Measurements from ENCODE around the gene ACTN3. TPM values are rescaled to one million over a fixed set of nuclear protein-coding genes. Genes with fewer than 3 reads are reported as not detected.

The ACTN3 gene
- polyA plus RNA-seq, 2 of the 4 experiments (the other 2 are of a cell fraction) = not detected

- TF ChIP-seq HEYL (CRISPR knock-in tag; IDR thresholded peaks at IDR 0.05) (no peak), BHLHE40 (IDR thresholded peaks at IDR 0.05; ENCODE audit: low read depth, low read length) (no peak), TFCP2L1 (CRISPR knock-in tag; IDR thresholded peaks at IDR 0.05) (no peak), ESRRA (IDR thresholded peaks at IDR 0.05; ENCODE audit: borderline replicate concordance, low read length) (no peak), GATA3 (IDR thresholded peaks at IDR 0.05; ENCODE audit: borderline replicate concordance) (no peak), PHF8 (IDR thresholded peaks at IDR 0.05; ENCODE audit: borderline replicate concordance, low read depth) (no peak), NPAS2 (CRISPR knock-in tag; IDR thresholded peaks at IDR 0.05; ENCODE audit: borderline replicate concordance) (no peak)
- TF ChIP-seq, protein P1, sequence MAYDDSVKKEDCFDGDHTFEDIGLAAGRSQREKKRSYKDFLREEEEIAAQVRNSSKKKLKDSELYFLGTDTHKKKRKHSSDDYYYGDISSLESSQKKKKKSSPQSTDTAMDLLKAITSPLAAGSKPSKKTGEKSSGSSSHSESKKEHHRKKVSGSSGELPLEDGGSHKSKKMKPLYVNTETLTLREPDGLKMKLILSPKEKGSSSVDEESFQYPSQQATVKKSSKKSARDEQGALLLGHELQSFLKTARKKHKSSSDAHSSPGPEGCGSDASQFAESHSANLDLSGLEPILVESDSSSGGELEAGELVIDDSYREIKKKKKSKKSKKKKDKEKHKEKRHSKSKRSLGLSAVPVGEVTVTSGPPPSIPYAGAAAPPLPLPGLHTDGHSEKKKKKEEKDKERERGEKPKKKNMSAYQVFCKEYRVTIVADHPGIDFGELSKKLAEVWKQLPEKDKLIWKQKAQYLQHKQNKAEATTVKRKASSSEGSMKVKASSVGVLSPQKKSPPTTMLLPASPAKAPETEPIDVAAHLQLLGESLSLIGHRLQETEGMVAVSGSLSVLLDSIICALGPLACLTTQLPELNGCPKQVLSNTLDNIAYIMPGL (CRISPR knock-in tag; IDR thresholded peaks at IDR 0.05; ENCODE audit: borderline replicate concordance) = no peak
Observed at GRCh38 chr11:66589996-66590675, 43.4 kb downstream of the ACTN3 start (continued).

DNA sequence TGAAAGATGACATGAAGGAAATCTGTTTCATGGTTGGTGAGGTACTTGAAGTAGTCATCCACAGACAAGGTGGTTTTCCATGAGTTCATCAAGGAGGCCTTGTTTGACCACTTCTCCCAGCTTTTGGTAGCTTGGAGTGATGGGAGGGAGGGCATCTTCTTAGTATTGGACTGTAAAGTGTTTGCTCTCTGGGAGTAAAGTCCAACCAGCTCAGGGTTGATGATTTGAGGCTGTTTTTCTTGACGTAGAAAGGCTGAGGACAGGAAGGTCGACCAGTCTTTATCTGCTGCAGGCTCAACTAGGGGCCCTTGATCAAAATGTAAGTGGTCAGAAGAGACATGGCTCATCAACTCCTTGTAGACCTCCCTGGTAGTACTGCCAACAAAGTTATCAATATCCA is 44.5 kb downstream of the ACTN3 start:
- Histone ChIP-seq H3K27ac (no peak overlapping the region), H3K4me1 (peaks cover 9% of the 10 kb centered on the region; the same call in 2 of the 3 replicates), H3K4me3 (no peak overlapping the region), H3K4me2 (no peak overlapping the region), H3K9me3 (no peaks in the 10 kb centered on the region; the same call in 2 of the 3 replicates)
- DNase-seq (ENCODE audit: low read depth in 1 of 2, low spot score in 1 of 2) = no peak
- ChIA-PET POLR2A (interaction anchor here (2.5 kb wide), 1 partner anchor 26 kb away, joined by 26 read pairs; the partner anchor contains the start of gene RBM14), CTCF (interaction anchor here (0.8 to 9.5 kb wide), 14 partner anchors 10 to 205 kb away, joined by 3 to 89 read pairs (median 4); partner anchors contain the start of genes CTSF, RBM14 and RBM4B)
- TF ChIP-seq ELK1 (IDR thresholded peaks at IDR 0.05; ENCODE audit: low read depth, low read length) (no peak), EHMT2 (IDR thresholded peaks at IDR 0.05; ENCODE audit: low read depth) (no peak), NR3C1 (IDR thresholded peaks at IDR 0.05) (no peak), POLR2AphosphoS2 (conservative IDR thresholded peaks at IDR 0.05; ENCODE audit: low read length) (no peak), RFX5 (IDR thresholded peaks at IDR 0.05) (no peak)
- 67% methylated on average over 2 of the region's 2 CpGs for WGBS (ENCODE audit: missing lambda C conversion rate)
- no peak for FAIRE-seq
- ATAC-seq = no peak

- peak; percentile 96 to 100 for DNase-seq (ENCODE audit: low read depth in 1 of 2, low spot score in 1 of 2)
- FAIRE-seq = no peak
- Histone ChIP-seq H3K27ac (peak within 1 kb of the TSS; percentile 89 to 91), H3K4me2 (peak within 1 kb of the TSS; percentile 80), H3K9me3 (no peaks in the 10 kb centered on the region; the same call in 2 of the 3 replicates), H3K4me3 (peak within 1 kb of the TSS; percentile 68), H3K4me1 (peaks cover 9% of the 10 kb centered on the region; the same call in 2 of the 3 replicates)
- POLR2A ChIA-PET = interaction anchor here (0.7 to 2.5 kb wide), 8 partner anchors 15 to 126 kb away, joined by 3 to 26 read pairs (median 4); partner anchors contain the start of genes DPP3, PELI3, RBM14 and RBM4
- CTCF ChIA-PET = interaction anchor here (0.5 to 9.5 kb wide), 30 partner anchors 8 to 175 kb away, joined by 3 to 89 read pairs (median 4); partner anchors contain the start of genes ACTN3, BBS1, CTSF and RBM14
- peak; percentile 98 for ATAC-seq
- WGBS (ENCODE audit: missing lambda C conversion rate) = 24% methylated on average over 54 of the region's 68 CpGs
- TF ChIP-seq HEYL (CRISPR knock-in tag; IDR thresholded peaks at IDR 0.05) = no peak
- no peak for TF ChIP-seq RFX5 (IDR thresholded peaks at IDR 0.05)
- no peak for TF ChIP-seq EP300 (IDR thresholded peaks at IDR 0.05)
- TF ChIP-seq, protein P1 (CRISPR knock-in tag; IDR thresholded peaks at IDR 0.05; ENCODE audit: borderline replicate concordance) = no peak
- no peak for TF ChIP-seq NFE2L2 (conservative IDR thresholded peaks at IDR 0.05; ENCODE audit: low read length)
- TF ChIP-seq PBX3 (IDR thresholded peaks at IDR 0.05) = no peak
- no peak for TF ChIP-seq ELK1 (IDR thresholded peaks at IDR 0.05; ENCODE audit: low read depth, low read length)
- TF ChIP-seq JUN (IDR thresholded peaks at IDR 0.05) = peak; percentile 42 to 69; a peak in 4 of 5 replicates
- TF ChIP-seq, protein P2, sequence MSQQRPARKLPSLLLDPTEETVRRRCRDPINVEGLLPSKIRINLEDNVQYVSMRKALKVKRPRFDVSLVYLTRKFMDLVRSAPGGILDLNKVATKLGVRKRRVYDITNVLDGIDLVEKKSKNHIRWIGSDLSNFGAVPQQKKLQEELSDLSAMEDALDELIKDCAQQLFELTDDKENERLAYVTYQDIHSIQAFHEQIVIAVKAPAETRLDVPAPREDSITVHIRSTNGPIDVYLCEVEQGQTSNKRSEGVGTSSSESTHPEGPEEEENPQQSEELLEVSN (IDR thresholded peaks at IDR 0.05; ENCODE audit: borderline replicate concordance, low read depth) = peak; percentile 84
- no peak for TF ChIP-seq CBX8 (IDR thresholded peaks at IDR 0.05)
- no peak for TF ChIP-seq EHMT2 (IDR thresholded peaks at IDR 0.05; ENCODE audit: low read depth)
- no peak for TF ChIP-seq MAZ (IDR thresholded peaks at IDR 0.05; ENCODE audit: borderline replicate concordance, low read depth, low read length)
- TF ChIP-seq ZFP36 (IDR thresholded peaks at IDR 0.05; ENCODE audit: borderline replicate concordance, partially characterized antibody) = no peak
Observed at GRCh38 chr11:66592457-66593302, 46.0 kb downstream of the ACTN3 start, which contains the start of the genes CCDC87 and CCS. Gene CCDC87, minus strand, starts transcription at chr11:66593063. Its CDS starts 48 bp downstream, at chr11:66593015. Gene CCS, plus strand, starts transcription at chr11:66593185. Its CDS starts 77 bp downstream, at chr11:66593262.

Measured in A549 (cell line).